ENCODE data around the gene KIF1B.

GRCh38 chr1:10424034-10424433 lies 213.7 kb downstream of the KIF1B start:
- no peak; the same call in 1 of the 2 replicates for TF ChIP-seq POLR2AphosphoS5 (IDR thresholded peaks at IDR 0.05; ENCODE audit: borderline replicate concordance, low read depth, low read length)
- no peak for TF ChIP-seq EZH2 (IDR thresholded peaks at IDR 0.05)
